ENCODE results near the gene CORIN. TPM values are rescaled to one million over a fixed set of nuclear protein-coding genes. Genes with fewer than 3 reads are reported as not detected.

CORIN gene
- total and polyA plus RNA-seq, 10 of the 15 experiments (the other 5 are each of a cell fraction or from before 2014, with no cell fraction given) = 0.02 to 0.45 (median 0.09) TPM; not detected in 3

DNA sequence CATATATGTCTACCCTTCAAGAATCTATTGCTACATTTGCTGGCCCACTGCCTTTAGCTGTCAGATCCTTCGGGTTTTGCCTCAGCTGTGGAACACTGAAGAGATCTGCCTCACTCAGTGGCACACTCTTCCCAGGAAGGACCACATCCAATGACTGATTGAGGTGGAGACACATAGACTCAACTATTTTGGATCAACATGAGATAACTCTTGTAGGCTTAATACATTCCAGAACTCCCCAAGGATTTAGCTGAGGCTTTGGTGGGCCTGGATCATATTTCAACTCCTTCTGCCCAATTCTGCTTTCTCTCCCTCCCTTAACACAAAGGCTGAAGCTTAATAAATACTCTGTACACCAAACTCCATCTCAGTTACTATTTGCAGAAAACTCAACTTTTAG, 100.5 kb downstream of the CORIN start:
- no peak overlapping the region for H2AFZ ChIP-seq (ENCODE audit: control insufficient read depth, low read depth, low read length)
- ChIA-PET POLR2A (no interaction called here), RAD21 (ENCODE audit: unreplicated experiment) (no interaction called here), CTCF (interaction anchor here (1.3 to 2.0 kb wide), 3 partner anchors 32 to 99 kb away, joined by 4 to 6 read pairs (median 5); no protein-coding TSS in a partner anchor), SMC1A (ENCODE audit: uncharacterized antibody, unreplicated experiment) (no interaction called here)
- ATAC-seq (no peak), FAIRE-seq (no peak), DNase-seq (ENCODE audit: low read depth, low spot score) (no peak)
- H3K9ac ChIP-seq (ENCODE audit: control insufficient read depth, insufficient read depth, low read length) = no peak overlapping the region
- no peak overlapping the region for H3K4me2 ChIP-seq (ENCODE audit: control insufficient read depth, insufficient read depth)
- H3K36me3 ChIP-seq (ENCODE audit: control insufficient read depth in 2 of 2, insufficient read depth in 2 of 2, low read length in 1 of 2) = no peaks in the 10 kb centered on the region
- no peak overlapping the region for H3K4me3 ChIP-seq
- intact Hi-C loops (cut with micrococcal nuclease; ENCODE audit: unreplicated experiment) = no loop called here
- H3K27me3 ChIP-seq (replicated peaks in 1 of 2; ENCODE audit: control insufficient read depth in 2 of 2, insufficient read depth in 2 of 2, low read length in 1 of 2) = peaks cover 0 to 3% of the 10 kb centered on the region in 2 experiments; a peak in 1 of 4 replicates
- H3K27ac ChIP-seq (ENCODE audit: control insufficient read depth, insufficient read depth) = no peak overlapping the region
- no peaks in the 10 kb centered on the region for H3K4me1 ChIP-seq (ENCODE audit: control insufficient read depth, insufficient read depth, low read length)
- H3K79me2 ChIP-seq (ENCODE audit: control insufficient read depth, insufficient read depth, low read length) = no peaks in the 10 kb centered on the region
- TF ChIP-seq ZZZ3 (IDR thresholded peaks at IDR 0.05; ENCODE audit: control insufficient read depth, insufficient read length, low read depth) = no peak
- no peak for TF ChIP-seq ZNF24 (IDR thresholded peaks at IDR 0.05)
- TF ChIP-seq SRF (IDR thresholded peaks at IDR 0.05; ENCODE audit: low read depth in 2 of 2, low read length in 2 of 2) = no peak
- TF ChIP-seq E2F4 (IDR thresholded peaks at IDR 0.05; ENCODE audit: low read depth, low read length) = no peak
- no peak for TF ChIP-seq MXI1 (IDR thresholded peaks at IDR 0.05; ENCODE audit: low read depth, low read length)
- TF ChIP-seq, protein P1, sequence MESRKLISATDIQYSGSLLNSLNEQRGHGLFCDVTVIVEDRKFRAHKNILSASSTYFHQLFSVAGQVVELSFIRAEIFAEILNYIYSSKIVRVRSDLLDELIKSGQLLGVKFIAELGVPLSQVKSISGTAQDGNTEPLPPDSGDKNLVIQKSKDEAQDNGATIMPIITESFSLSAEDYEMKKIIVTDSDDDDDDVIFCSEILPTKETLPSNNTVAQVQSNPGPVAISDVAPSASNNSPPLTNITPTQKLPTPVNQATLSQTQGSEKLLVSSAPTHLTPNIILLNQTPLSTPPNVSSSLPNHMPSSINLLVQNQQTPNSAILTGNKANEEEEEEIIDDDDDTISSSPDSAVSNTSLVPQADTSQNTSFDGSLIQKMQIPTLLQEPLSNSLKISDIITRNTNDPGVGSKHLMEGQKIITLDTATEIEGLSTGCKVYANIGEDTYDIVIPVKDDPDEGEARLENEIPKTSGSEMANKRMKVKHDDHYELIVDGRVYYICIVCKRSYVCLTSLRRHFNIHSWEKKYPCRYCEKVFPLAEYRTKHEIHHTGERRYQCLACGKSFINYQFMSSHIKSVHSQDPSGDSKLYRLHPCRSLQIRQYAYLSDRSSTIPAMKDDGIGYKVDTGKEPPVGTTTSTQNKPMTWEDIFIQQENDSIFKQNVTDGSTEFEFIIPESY (IDR thresholded peaks at IDR 0.05) = no peak
- no peak for TF ChIP-seq RAD21 (IDR thresholded peaks at IDR 0.05; ENCODE audit: insufficient read depth, low read depth, low read length)
- no peak for TF ChIP-seq PAX5 (IDR thresholded peaks at IDR 0.05; ENCODE audit: borderline replicate concordance, low read depth, low read length)
- no peak for TF ChIP-seq ZNF384 (IDR thresholded peaks at IDR 0.05; ENCODE audit: borderline replicate concordance, low read depth, low read length)
- TF ChIP-seq FOS (IDR thresholded peaks at IDR 0.05; ENCODE audit: borderline replicate concordance, extremely low read depth, insufficient read length) = no peak
- TF ChIP-seq ATF2 (IDR thresholded peaks at IDR 0.05; ENCODE audit: low read length) = no peak
- TF ChIP-seq SPI1 (IDR thresholded peaks at IDR 0.05; ENCODE audit: borderline replicate concordance, insufficient read depth, low read depth, low read length) = no peak
- TF ChIP-seq RB1 (IDR thresholded peaks at IDR 0.05; ENCODE audit: borderline replicate concordance) = no peak
- no TSS peak for BruUV-seq (replicated peaks)
- in situ Hi-C loops (cut with MboI) = no loop called here
- 0% methylated on average over 1 of the region's 1 CpG for WGBS (ENCODE audit: insufficient coverage, insufficient replicate concordance, low lambda C conversion rate, missing lambda C conversion rate)
- H4K20me1 ChIP-seq (ENCODE audit: control insufficient read depth, insufficient read depth) = no peaks in the 10 kb centered on the region
- H3K9me3 ChIP-seq (replicated peaks; ENCODE audit: control insufficient read depth, insufficient read depth, low read length) = no peaks in the 10 kb centered on the region

Data from GM12878 (cell line).